Measurements from ENCODE around the gene BRD3OS. TPM values are rescaled to one million over a fixed set of nuclear protein-coding genes. Genes with fewer than 3 reads are reported as not detected.

Gene BRD3OS
- total RNA-seq, 1 experiment from 2014 or later, result 13.3 TPM

- H3K36me3 Mint-ChIP-seq (ENCODE audit: insufficient read depth, unreplicated experiment), result peaks cover 55% of the 10 kb centered on the region
- no peaks in the 10 kb centered on the region for H3K27me3 Mint-ChIP-seq (ENCODE audit: insufficient read depth, unreplicated experiment)
- peaks cover 27% of the 10 kb centered on the region for H3K4me1 Mint-ChIP-seq (ENCODE audit: insufficient read depth, unreplicated experiment)
- TF ChIP-seq CTCF (IDR thresholded peaks at IDR 0.05; ENCODE audit: unreplicated experiment), result no peak
- H3K27ac Mint-ChIP-seq (ENCODE audit: low read depth, unreplicated experiment), result no peak overlapping the region
- intact Hi-C loops (cut with micrococcal nuclease), result no loop called here
- BruUV-seq (replicated peaks), result no TSS peak
- POLR2A ChIA-PET, result interaction anchor here (0.6 kb wide), 1 partner anchor 1854 kb away, joined by 3 read pairs; no protein-coding TSS in a partner anchor
- H3K4me3 Mint-ChIP-seq (ENCODE audit: unreplicated experiment), result no peak overlapping the region
- CTCF ChIA-PET, result interaction anchor here (0.8 kb wide), 1 partner anchor 43 kb away, joined by 3 read pairs; no protein-coding TSS in a partner anchor
- no peak for DNase-seq (ENCODE audit: unreplicated experiment)
- H3K9me3 Mint-ChIP-seq (ENCODE audit: unreplicated experiment), result no peaks in the 10 kb centered on the region
Observed at GRCh38 chr9:134052491-134052890, 27.2 kb downstream of the BRD3OS start.

GRCh38 chr9:134052941-134053340 lies 27.7 kb downstream of the BRD3OS start:
- H3K27ac Mint-ChIP-seq (ENCODE audit: low read depth, unreplicated experiment), result no peak overlapping the region
- no peak for DNase-seq (ENCODE audit: unreplicated experiment)
- H3K4me3 Mint-ChIP-seq (ENCODE audit: unreplicated experiment), result no peak overlapping the region
- no TSS peak for BruUV-seq (replicated peaks)
- peaks cover 51% of the 10 kb centered on the region for H3K36me3 Mint-ChIP-seq (ENCODE audit: insufficient read depth, unreplicated experiment)
- H3K9me3 Mint-ChIP-seq (ENCODE audit: unreplicated experiment), result no peaks in the 10 kb centered on the region
- intact Hi-C loops (cut with micrococcal nuclease), result no loop called here
- ChIA-PET CTCF (interaction anchor here (0.8 to 1.3 kb wide), 2 partner anchors 18 to 42 kb away, joined by 3 to 4 read pairs; no protein-coding TSS in a partner anchor), POLR2A (interaction anchor here (0.6 kb wide), 1 partner anchor 1853 kb away, joined by 3 read pairs; no protein-coding TSS in a partner anchor)
- peaks cover 27% of the 10 kb centered on the region for H3K4me1 Mint-ChIP-seq (ENCODE audit: insufficient read depth, unreplicated experiment)
- H3K27me3 Mint-ChIP-seq (ENCODE audit: insufficient read depth, unreplicated experiment), result no peaks in the 10 kb centered on the region
- no peak for TF ChIP-seq CTCF (IDR thresholded peaks at IDR 0.05; ENCODE audit: unreplicated experiment)

GRCh38 chr9:134053401-134053871 lies 28.2 kb downstream of the BRD3OS start:
- Mint-ChIP-seq H3K36me3 (ENCODE audit: insufficient read depth, unreplicated experiment) (peaks cover 51% of the 10 kb centered on the region), H3K4me3 (ENCODE audit: unreplicated experiment) (no peak overlapping the region), H3K4me1 (ENCODE audit: insufficient read depth, unreplicated experiment) (peaks cover 29% of the 10 kb centered on the region), H3K27ac (ENCODE audit: low read depth, unreplicated experiment) (no peak overlapping the region), H3K9me3 (ENCODE audit: unreplicated experiment) (no peaks in the 10 kb centered on the region), H3K27me3 (ENCODE audit: insufficient read depth, unreplicated experiment) (no peaks in the 10 kb centered on the region)
- no peak for DNase-seq (ENCODE audit: unreplicated experiment)
- ChIA-PET CTCF (interaction anchor here (1.3 kb wide), 1 partner anchor 19 kb away, joined by 4 read pairs; no protein-coding TSS in a partner anchor), POLR2A (no interaction called here)
- no TSS peak for BruUV-seq (replicated peaks)
- intact Hi-C loops (cut with micrococcal nuclease), result no loop called here
- no peak for TF ChIP-seq CTCF (IDR thresholded peaks at IDR 0.05; ENCODE audit: unreplicated experiment)

- BruUV-seq (replicated peaks), result no TSS peak
- TF ChIP-seq CTCF (IDR thresholded peaks at IDR 0.05; ENCODE audit: unreplicated experiment), result no peak
Observed at GRCh38 chr9:134053941-134054761, 28.9 kb downstream of the BRD3OS start.

More at GRCh38 chr9:134053941-134054761, 28.9 kb downstream of the BRD3OS start:
- Mint-ChIP-seq H3K4me3 (ENCODE audit: unreplicated experiment) (no peak overlapping the region), H3K27me3 (ENCODE audit: insufficient read depth, unreplicated experiment) (no peaks in the 10 kb centered on the region), H3K9me3 (ENCODE audit: unreplicated experiment) (no peaks in the 10 kb centered on the region), H3K36me3 (ENCODE audit: insufficient read depth, unreplicated experiment) (peaks cover 49% of the 10 kb centered on the region), H3K27ac (ENCODE audit: low read depth, unreplicated experiment) (no peak overlapping the region), H3K4me1 (ENCODE audit: insufficient read depth, unreplicated experiment) (peaks cover 36% of the 10 kb centered on the region)
- CTCF ChIA-PET, result interaction anchor here (0.7 to 1.3 kb wide), 2 partner anchors 7 to 19 kb away, joined by 3 to 4 read pairs; no protein-coding TSS in a partner anchor
- DNase-seq (ENCODE audit: unreplicated experiment), result no peak
- intact Hi-C loops (cut with micrococcal nuclease), result no loop called here
- POLR2A ChIA-PET, result interaction anchor here (0.7 kb wide), 1 partner anchor 12 kb away, joined by 3 read pairs; no protein-coding TSS in a partner anchor

All from MCF 10A (cell line).